Measurements from ENCODE around the gene NOL3. TPM values are rescaled to one million over a fixed set of nuclear protein-coding genes. Genes with fewer than 3 reads are reported as not detected.

Gene NOL3
- total RNA-seq, 1 donor from 2014 or later, result 37.9 TPM

DNA sequence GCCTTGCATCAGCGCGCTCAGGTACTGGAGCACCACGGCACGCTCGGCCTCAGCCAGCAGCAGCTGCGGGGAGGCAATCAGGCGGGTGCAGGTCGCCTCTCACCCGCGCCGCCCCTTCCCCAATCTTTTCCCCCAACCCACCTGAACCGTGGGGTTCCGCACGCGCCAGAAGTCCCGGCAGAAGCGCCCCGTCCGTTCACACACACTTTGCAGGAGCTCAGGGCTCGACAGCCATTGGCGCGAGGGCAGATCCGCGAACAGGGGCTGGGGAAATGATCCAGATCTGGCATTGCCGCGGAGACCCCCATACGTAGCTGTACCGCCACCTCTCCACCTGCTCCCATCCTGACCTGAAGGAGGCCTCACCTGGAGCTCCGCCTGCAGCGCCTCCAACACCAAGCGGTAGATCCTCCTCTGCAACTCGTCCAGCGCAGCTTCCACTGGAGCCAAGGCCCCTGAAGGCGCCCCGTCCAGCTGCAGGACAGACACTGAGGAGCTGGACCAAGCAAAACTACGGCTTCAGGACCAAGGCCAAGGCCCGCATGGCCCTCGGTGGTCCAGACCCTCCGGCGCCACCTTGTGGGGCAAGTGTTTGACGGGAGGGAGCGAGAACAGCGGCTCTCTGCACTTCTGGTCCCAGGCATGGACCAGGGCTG lies 14.8 kb downstream of the NOL3 start:
- DNase-seq (ENCODE audit: low spot score), result peak; percentile 97
- peak; percentile 65 for ATAC-seq
- intact Hi-C loops (cut with DNase I), result no loop called here

DNA sequence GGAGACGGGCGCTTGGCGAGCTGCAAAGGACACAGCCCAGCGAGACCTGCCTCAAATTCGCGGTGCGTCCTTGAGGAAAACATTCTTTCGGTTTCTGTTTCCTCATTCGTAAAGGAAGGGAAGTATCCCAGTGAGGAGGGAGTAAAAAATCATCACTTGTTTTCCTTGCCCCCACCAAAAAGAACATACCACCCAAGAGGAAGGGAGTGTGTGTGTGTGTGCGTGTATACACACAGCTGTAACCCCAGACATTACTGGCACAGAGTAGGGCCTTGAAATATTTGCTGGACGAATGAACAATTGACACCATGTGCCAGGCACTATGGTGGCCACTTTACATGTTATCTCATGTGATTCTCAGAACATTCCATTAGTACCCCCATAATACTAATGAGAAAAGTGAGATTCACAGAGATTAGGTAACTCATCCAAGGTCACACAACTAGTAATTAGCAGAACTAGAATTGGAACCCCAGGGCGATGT lies 15.4 kb downstream of the NOL3 start:
- intact Hi-C loops (cut with DNase I), result no loop called here
- ATAC-seq (no peak), DNase-seq (ENCODE audit: low spot score) (no peak)

DNA sequence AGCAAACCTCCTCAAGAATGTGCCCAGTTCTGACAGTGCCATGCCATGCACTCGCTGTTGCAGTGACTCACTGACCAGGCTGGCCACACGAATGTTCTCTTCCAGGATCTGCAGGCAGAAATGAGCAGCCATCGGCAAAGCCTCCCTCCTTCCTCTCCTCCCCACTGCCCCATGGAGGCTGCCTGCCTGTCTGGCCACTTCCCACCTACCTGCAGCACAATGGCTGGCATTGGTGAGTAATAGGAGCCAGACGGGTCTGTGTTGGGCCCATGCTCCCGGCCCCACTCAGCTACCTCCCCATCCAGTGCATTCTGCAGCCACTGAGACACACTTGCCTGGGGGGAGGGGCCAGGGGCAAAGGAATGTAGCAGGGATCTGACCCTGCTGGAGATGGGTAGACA lies 16.2 kb downstream of the NOL3 start:
- no peak for DNase-seq (ENCODE audit: low spot score)
- intact Hi-C loops (cut with DNase I), result no loop called here

DNA sequence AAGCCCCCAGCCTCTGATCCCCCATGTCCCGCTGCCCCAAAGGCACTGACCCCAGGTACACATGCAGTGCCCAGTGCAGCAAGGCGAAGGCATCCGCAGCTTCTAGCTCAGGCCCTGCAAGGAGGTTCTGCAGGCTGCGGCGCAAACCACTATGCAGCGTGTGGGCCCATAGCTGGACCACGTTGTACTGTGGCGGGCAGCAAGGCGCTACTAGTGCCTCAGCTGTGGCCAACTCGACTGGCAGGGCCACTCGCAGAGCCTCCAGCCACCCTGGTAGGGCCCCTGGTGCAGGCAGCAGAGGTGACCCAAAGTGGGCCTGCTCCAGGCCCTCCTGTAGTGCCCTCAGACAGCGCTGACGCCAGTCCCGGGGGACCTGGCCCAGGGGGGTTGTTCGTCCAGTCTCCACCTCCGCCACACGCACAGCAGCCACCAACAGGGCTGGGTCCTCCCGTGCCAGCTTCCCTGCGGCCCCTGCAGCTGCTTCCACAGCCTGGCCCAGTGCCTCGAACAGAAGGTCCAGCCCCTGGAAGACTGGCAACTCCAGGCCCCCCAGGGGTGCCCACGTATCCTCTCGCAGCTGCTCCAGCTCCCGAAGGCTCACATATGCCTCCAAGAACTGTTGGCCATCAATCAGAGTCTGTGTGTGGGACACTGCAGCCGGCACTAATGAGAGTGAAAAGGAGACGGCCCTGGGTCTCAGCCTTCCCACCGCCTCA lies 17.0 kb downstream of the NOL3 start:
- ATAC-seq, result no peak
- no peak for DNase-seq (ENCODE audit: low spot score)
- intact Hi-C loops (cut with DNase I), result no loop called here

More for the DNA sequence above, 16.2 kb downstream of the NOL3 start:
- no peak for ATAC-seq

- DNase-seq (ENCODE audit: low spot score) (no peak), ATAC-seq (no peak)
- intact Hi-C loops (cut with DNase I), result no loop called here
Observed at GRCh38 chr16:67188323-67188722, 18.0 kb downstream of the NOL3 start.

DNA sequence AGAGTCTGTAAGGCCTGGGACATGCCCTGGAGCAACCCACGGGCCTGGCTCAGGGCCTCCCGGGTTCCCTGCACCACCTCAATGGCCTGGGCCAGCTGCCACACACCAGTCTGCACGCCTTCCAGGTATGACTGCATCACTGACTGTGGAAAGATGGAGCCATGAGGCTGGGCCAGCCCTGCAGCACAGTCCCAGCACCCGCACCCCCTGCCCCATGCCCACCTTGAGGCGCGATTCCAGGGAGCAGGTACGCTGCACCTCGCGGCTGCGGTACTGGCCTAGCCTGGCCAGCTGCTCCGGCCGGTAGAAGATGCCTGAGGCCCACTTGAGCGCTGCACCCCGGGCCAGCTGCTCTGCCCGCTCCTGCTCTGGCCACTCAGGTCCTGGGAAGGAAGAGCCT lies 18.5 kb downstream of the NOL3 start:
- no peak for ATAC-seq
- intact Hi-C loops (cut with DNase I), result no loop called here
- no peak for DNase-seq (ENCODE audit: low spot score)

- ATAC-seq, result no peak
- intact Hi-C loops (cut with DNase I), result no loop called here
- DNase-seq (ENCODE audit: low spot score), result no peak
Observed at GRCh38 chr16:67190041-67190440, 19.7 kb downstream of the NOL3 start, which contains the start of gene EXOC3L1. Gene EXOC3L1, minus strand, starts transcription at chr16:67190136. Its CDS starts 460 bp downstream, at chr16:67189676.

GRCh38 chr16:67190448-67191399 lies 20.4 kb downstream of the NOL3 start:
- ATAC-seq, result no peak
- no peak for DNase-seq (ENCODE audit: low spot score)
- intact Hi-C loops (cut with DNase I), result no loop called here

GRCh38 chr16:67191411-67191994 lies 21.2 kb downstream of the NOL3 start:
- intact Hi-C loops (cut with DNase I), result no loop called here
- ATAC-seq (peak; percentile 2), DNase-seq (ENCODE audit: low spot score) (no peak)

DNA sequence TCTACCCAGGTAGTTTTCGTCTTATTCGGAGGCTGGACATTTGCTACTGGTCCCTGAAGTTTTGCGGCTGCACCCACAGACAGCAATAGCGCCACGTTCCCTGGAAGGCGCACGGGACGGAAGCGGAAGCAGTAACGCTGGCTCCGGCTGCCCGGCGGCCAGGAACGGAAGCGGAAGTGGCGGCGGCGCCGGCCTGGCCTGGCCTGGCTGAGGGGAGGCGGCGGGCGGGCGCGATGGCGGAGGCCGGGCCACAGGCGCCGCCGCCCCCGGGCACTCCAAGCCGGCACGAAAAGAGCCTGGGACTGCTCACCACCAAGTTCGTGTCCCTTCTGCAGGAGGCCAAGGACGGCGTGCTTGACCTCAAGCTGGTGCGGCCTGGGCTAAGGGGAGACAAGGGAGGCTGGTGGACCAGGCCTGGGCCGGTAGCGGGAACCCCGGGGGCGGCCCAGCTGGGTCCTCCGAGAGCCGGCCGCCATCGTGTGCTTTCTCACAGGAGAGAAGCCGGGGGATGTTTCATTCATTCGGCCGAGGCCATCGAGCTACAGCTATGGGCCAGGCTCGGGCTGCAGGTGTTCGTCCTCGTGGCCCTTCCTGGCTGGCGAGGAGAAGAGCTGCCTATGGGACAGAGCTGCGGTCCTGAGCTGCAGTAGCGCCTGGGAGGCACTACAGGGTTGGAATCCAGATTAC lies 21.8 kb downstream of the NOL3 start, which contains the start of gene E2F4:
Gene E2F4 (plus strand): TSS at position 161 of the 687 bp plus-strand sequence. CDS start 73 bp downstream, at position 234.
- peak; percentile 93 for DNase-seq (ENCODE audit: low spot score)
- ATAC-seq, result peak; percentile 95
- intact Hi-C loops (cut with DNase I), result no loop called here

- no peak for DNase-seq (ENCODE audit: low spot score)
- no peak for ATAC-seq
- intact Hi-C loops (cut with DNase I), result no loop called here
Observed at GRCh38 chr16:67192781-67193361, 22.5 kb downstream of the NOL3 start.

GRCh38 chr16:67193536-67193935 lies 23.2 kb downstream of the NOL3 start:
- ATAC-seq (no peak), DNase-seq (ENCODE audit: low spot score) (no peak)
- intact Hi-C loops (cut with DNase I), result no loop called here

- intact Hi-C loops (cut with DNase I), result no loop called here
- DNase-seq (ENCODE audit: low spot score) (no peak), ATAC-seq (no peak)
Observed at GRCh38 chr16:67194260-67194659, 23.9 kb downstream of the NOL3 start.

DNA sequence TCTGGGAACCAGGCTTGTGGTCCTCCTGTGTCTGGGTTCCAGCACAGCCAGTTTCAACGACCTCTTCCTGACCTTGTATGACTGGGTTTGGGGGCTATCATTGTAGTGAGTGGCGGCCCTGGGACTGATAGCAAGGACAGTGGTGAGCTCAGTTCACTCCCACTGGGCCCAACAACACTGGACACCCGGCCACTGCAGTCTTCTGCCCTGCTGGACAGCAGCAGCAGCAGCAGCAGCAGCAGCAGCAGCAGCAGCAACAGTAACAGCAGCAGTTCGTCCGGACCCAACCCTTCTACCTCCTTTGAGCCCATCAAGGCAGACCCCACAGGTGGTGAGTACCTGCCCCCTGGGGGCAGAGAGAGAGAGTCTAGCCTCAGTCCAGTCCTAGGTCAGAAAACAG lies 25.3 kb downstream of the NOL3 start:
- intact Hi-C loops (cut with DNase I), result no loop called here
- no peak for ATAC-seq
- no peak for DNase-seq (ENCODE audit: low spot score)

DNA sequence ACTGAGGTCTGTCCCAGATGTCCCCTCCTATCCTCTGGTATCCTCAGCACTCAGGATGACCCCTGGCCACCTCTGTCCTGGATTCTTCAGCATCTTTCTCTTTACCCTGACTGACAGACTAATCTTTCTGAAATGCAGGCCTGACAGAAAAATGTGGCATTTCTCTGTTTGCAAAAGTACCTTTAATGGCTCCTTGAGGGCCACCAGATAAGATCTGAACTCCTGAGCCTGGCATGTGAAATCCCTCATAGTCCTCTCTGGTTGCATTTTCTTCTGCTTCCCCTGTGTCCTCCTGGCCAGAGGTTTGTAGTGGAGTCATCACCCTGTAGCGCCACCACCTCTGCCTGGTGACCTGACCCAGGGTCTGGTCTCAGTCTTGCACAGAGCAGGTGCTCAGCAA lies 26.5 kb downstream of the NOL3 start:
- ATAC-seq (no peak), DNase-seq (ENCODE audit: low spot score) (no peak)
- intact Hi-C loops (cut with DNase I), result no loop called here

DNA sequence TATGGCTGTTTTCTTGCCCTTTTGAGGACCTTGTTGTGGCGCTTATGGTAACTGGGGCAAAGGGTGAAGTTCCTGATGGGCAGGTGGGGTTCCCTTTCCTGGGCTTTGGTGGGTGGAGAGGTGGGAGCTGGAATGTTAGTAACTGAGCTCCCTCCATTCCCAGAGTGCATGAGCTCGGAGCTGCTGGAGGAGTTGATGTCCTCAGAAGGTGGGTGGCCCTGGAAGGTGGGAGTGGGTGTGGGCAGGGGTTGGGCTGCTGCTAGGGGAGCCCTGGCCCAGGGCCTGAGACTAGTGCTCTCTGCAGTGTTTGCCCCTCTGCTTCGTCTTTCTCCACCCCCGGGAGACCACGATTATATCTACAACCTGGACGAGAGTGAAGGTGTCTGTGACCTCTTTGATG lies 27.4 kb downstream of the NOL3 start:
- no peak for DNase-seq (ENCODE audit: low spot score)
- ATAC-seq, result no peak
- intact Hi-C loops (cut with DNase I), result no loop called here

- DNase-seq (ENCODE audit: low spot score), result no peak
- peak; percentile 58 for ATAC-seq
- intact Hi-C loops (cut with DNase I), result no loop called here
Observed at GRCh38 chr16:67198238-67198734, 27.9 kb downstream of the NOL3 start.

Measured in sciatic nerve (tissue), 2 donors.